Thoracic aorta (tissue), 2 donors: ENCODE measurements around the gene SPECC1. TPM values are rescaled to one million over a fixed set of nuclear protein-coding genes. Genes with fewer than 3 reads are reported as not detected.
A peak's percentile ranks its signal among the peaks of the same experiment; 100 is the strongest.

Source experiments
- ATAC-seq: fragments of 150-250 bp; one replicate; pipeline ENCODE4 v1.8.0; 2017; ENCODE audit warnings: low read depth; ENCODE audit not compliant: insufficient number of reproducible peaks, low FRiP score
- DNase-seq: peaks from one replicate; pipeline ENCODE4 v3.0.0-alpha.2; 2020; ENCODE audit warnings: low spot score
- H3K27ac ChIP-seq, 2 donors: fragments of 200-600 bp; sonication (generic); 1 replicate in 1 of 2; 2 replicates in 1 of 2; pipeline ENCODE4 v1.5.1; 2016; ENCODE audit warnings: mild to moderate bottlenecking in 2 of 2, moderate library complexity in 2 of 2
- H3K27me3 ChIP-seq: fragments of 200-600 bp; sonication (generic); replicated peaks from 2 replicates; pipeline ENCODE4 v1.6.0; 2016; ENCODE audit warnings: mild to moderate bottlenecking; ENCODE audit not compliant: insufficient read depth
- H3K36me3 ChIP-seq: fragments of 200-600 bp; sonication (generic); one replicate; pipeline ENCODE4 v1.5.1; 2016
- H3K4me1 ChIP-seq, 2 donors: fragments of 200-600 bp; sonication (generic); 1 replicate in 1 of 2; 2 replicates in 1 of 2; pipeline versions ENCODE4 v1.5.1 to v1.6.0; 2016; ENCODE audit warnings: low read depth in 2 of 2, mild to moderate bottlenecking in 1 of 2; ENCODE audit not compliant: control insufficient read depth in 1 of 2
- H3K4me3 ChIP-seq: fragments of 200-600 bp; sonication (generic); 2 replicates; pipeline ENCODE4 v1.5.1; 2016; ENCODE audit warnings: mild to moderate bottlenecking
- H3K9me3 ChIP-seq: fragments of 200-600 bp; sonication (generic); 2 replicates; pipeline ENCODE4 v1.5.1; 2016
- total RNA-seq, 2 donors: library from RNA; depleted of rRNA; stranded (reverse); fragments of >200 nt; gene quantifications; one replicate each; pipeline versions ENCODE4 v1.1.0 to v1.2.3, GENCODE V29; 2016
- TF ChIP-seq, protein P1 (sequence below): fragments of 200-600 bp; sonication (generic); IDR thresholded peaks from one replicate; pipeline ENCODE4 v1.5.1; 2019; ENCODE audit warnings: antibody characterized with exemption

Gene SPECC1
- total RNA-seq, 2 donors from 2014 or later = 89.8 to 91.9 TPM

GRCh38 chr17:20145567-20145966 lies 136.4 kb downstream of the SPECC1 start:
- Histone ChIP-seq H3K4me1 (peaks cover 0 to 12% of the 10 kb centered on the region in 2 donors), H3K4me3 (no peak overlapping the region), H3K9me3 (no peaks in the 10 kb centered on the region), H3K27me3 (no peaks in the 10 kb centered on the region), H3K27ac (no peak overlapping the region), H3K36me3 (no peaks in the 10 kb centered on the region)
- ATAC-seq (no peak), DNase-seq (no peak)
- TF ChIP-seq, protein P1, sequence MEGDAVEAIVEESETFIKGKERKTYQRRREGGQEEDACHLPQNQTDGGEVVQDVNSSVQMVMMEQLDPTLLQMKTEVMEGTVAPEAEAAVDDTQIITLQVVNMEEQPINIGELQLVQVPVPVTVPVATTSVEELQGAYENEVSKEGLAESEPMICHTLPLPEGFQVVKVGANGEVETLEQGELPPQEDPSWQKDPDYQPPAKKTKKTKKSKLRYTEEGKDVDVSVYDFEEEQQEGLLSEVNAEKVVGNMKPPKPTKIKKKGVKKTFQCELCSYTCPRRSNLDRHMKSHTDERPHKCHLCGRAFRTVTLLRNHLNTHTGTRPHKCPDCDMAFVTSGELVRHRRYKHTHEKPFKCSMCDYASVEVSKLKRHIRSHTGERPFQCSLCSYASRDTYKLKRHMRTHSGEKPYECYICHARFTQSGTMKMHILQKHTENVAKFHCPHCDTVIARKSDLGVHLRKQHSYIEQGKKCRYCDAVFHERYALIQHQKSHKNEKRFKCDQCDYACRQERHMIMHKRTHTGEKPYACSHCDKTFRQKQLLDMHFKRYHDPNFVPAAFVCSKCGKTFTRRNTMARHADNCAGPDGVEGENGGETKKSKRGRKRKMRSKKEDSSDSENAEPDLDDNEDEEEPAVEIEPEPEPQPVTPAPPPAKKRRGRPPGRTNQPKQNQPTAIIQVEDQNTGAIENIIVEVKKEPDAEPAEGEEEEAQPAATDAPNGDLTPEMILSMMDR = no peak

DNA sequence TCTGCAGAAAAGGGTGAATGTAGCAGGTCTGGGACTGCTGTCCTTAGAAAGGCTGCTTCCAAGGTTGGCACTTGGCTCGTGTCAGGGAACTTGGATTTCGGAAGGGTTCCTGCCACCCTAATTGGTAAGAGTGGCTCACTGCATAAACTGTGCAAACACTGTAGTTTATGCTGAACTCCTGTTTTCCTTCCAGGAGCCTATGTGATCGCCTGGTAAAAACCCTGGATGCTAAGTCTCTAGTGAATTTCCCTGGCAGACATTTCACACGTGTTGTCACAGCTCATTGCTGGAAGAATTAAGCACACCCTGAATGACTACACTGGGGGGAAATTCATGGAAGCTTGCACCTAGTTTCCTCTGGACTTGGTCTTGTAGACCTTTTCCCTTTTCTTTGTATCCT lies 140.1 kb downstream of the SPECC1 start:
- ATAC-seq (peak; percentile 26), DNase-seq (no peak)
- H3K4me3 ChIP-seq = no peak overlapping the region
- H3K27ac ChIP-seq = peak overlapping the region in 1 of 2 donors; percentile 14
- H3K36me3 ChIP-seq = no peaks in the 10 kb centered on the region
- peaks cover 0 to 12% of the 10 kb centered on the region in 2 donors for H3K4me1 ChIP-seq
- H3K9me3 ChIP-seq = no peaks in the 10 kb centered on the region
- TF ChIP-seq, protein P1 = no peak
- no peaks in the 10 kb centered on the region for H3K27me3 ChIP-seq

GRCh38 chr17:20151174-20151573 lies 142.0 kb downstream of the SPECC1 start:
- Histone ChIP-seq H3K4me1 (peaks cover 0 to 12% of the 10 kb centered on the region in 2 donors), H3K27me3 (no peaks in the 10 kb centered on the region), H3K9me3 (no peaks in the 10 kb centered on the region), H3K4me3 (no peak overlapping the region), H3K36me3 (no peaks in the 10 kb centered on the region), H3K27ac (no peak overlapping the region)
- no peak for DNase-seq
- no peak for ATAC-seq
- TF ChIP-seq, protein P1 = no peak

GRCh38 chr17:20153231-20153630 lies 144.1 kb downstream of the SPECC1 start:
- Histone ChIP-seq H3K4me3 (no peak overlapping the region), H3K27me3 (no peaks in the 10 kb centered on the region), H3K36me3 (no peaks in the 10 kb centered on the region), H3K27ac (no peak overlapping the region), H3K4me1 (peaks cover 4 to 20% of the 10 kb centered on the region in 2 donors), H3K9me3 (no peaks in the 10 kb centered on the region)
- ATAC-seq = no peak
- TF ChIP-seq, protein P1 = no peak
- no peak for DNase-seq

DNA sequence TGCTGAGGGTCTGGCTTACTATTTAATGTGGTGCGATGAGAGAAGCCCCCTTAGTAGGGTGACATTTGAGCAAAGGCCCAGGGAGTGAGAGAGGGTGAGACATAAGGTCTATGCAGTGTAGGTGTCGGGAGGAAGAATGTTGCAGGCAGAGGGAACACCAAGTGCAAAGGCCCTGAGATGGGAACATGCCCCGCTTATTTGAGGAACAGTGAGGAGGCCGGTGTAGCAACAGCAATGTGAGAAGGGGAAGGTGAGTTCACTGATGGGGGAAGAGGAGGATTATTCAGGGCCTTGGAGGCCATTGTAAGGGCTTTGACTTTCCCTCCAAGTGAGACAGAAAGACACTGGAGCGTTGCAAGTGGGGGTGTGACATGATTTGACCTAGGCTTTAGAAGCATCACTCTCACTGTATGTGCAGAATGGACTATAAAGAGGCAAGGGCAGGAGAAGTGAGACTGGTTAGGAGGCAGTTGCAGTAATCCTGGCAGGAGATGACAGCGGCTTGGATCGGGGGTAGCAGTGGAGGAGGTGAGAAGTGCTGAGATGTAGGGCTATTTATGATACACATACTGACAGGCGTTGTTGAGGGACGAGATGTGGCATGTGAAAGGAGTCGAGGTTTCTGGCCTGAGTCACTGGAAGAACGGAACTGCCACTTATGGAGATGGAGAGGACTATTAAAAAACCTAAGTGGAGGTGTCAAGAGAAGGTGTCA lies 145.3 kb downstream of the SPECC1 start:
- no peaks in the 10 kb centered on the region for H3K36me3 ChIP-seq
- H3K27me3 ChIP-seq = no peaks in the 10 kb centered on the region
- TF ChIP-seq, protein P1 = no peak
- H3K4me1 ChIP-seq = peaks cover 4 to 12% of the 10 kb centered on the region in 2 donors
- H3K9me3 ChIP-seq = no peaks in the 10 kb centered on the region
- no peak overlapping the region for H3K4me3 ChIP-seq
- no peak overlapping the region for H3K27ac ChIP-seq
- DNase-seq (no peak), ATAC-seq (no peak)
